Astrocyte of the cerebellum (primary cell): ENCODE measurements around the gene MAMLD1.

Experiments
- DNase-seq: peaks from one replicate; pipeline ENCODE4 v3.0.0-alpha.2; 2011; ENCODE audit warnings: low read depth
- H3K4me3 ChIP-seq: 2 replicates; pipeline ENCODE4 v1.5.1; 2011; ENCODE audit warnings: mild to moderate bottlenecking, low read depth, low read length, moderate library complexity
- CTCF ChIP-seq: IDR thresholded peaks from 2 replicates; pipeline ENCODE4 v1.5.1; 2012; ENCODE audit warnings: low read length, low read depth, moderate library complexity, mild to moderate bottlenecking; ENCODE audit errors: missing control alignments
- in situ Hi-C: cut with HindIII; loops from 2 replicates; pipeline ENCODE4 v1.10.0; 2017; ENCODE audit warnings: low sequenced_read_pairs

The MAMLD1 gene

GRCh38 chrX:150361070-150361776, 1.9 kb upstream of the MAMLD1 start:
- in situ Hi-C loops = no loop called here
- H3K4me3 ChIP-seq = peak overlapping the region; percentile 51
- no peak for DNase-seq
- no peak for TF ChIP-seq CTCF

- H3K4me3 ChIP-seq = peak overlapping the region; percentile 51
- no peak for TF ChIP-seq CTCF
- in situ Hi-C loops = no loop called here
- DNase-seq = no peak
These were observed 1.3 kb upstream of the MAMLD1 start for GRCh38 chrX:150361777-150362351.

GRCh38 chrX:150363561-150364346, 637 bp downstream of the MAMLD1 start:
- peak overlapping the region; percentile 51 for H3K4me3 ChIP-seq
- DNase-seq = no peak
- TF ChIP-seq CTCF = peak; percentile 9
- in situ Hi-C loops = no loop called here

GRCh38 chrX:150364347-150365050, 1.4 kb downstream of the MAMLD1 start:
- in situ Hi-C loops = no loop called here
- no peak for DNase-seq
- TF ChIP-seq CTCF = no peak
- H3K4me3 ChIP-seq = peak overlapping the region; percentile 51

DNA sequence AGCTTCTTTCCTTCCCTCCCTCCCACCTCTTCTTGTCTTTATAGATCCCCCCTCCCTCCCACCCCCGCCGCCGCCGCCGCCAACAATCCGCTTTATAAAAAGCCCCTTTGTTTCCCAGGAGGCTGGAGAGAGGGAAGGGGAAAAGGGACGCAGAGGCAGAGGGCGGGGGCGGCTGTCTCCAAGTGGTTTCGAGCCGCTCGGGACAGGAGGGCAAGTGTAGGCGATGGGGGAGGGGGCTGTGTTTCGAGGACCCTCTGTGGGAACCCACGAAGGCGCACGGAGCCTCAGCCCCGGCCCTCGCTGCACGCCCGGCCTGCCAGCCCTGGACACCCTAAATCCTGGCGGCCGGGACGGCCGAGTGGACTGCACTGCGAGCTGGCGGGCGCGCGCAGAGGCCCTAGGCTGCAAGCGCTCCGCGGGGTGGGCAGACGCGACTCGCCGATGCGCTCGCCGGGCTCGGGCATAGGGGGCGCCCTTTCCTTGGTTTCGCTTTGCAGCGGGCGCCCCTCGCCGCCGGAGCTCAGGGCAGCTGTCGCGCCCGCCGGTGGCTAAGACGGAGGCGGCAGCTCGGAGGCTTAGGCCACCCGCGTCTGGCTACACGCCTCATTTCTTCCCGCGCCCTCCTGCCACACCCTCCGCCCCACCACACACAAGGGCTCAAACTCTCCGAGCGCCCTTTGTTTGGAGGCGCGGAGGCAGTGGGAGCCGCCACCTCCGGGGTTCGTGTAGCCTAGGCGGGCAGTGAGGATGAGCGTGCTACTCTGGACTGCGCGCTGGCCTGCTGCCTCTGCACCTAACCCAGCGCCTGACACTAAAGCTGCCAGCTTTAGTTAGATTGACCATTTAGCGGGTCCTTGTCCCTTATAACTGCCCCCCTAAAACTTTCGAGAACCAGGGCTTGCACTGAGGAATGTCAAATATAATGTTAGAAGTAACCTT, 2.2 kb downstream of the MAMLD1 start:
- in situ Hi-C loops = no loop called here
- peak overlapping the region; percentile 51 for H3K4me3 ChIP-seq
- TF ChIP-seq CTCF = peak; percentile 46
- no peak for DNase-seq
